Chondrocyte (in vitro differentiated cells): ENCODE data around the gene DEPP1. TPM values are rescaled to one million over a fixed set of nuclear protein-coding genes. Genes with fewer than 3 reads are reported as not detected.

ENCODE experiments used
- DNase-seq: peaks from one replicate; pipeline ENCODE4 v3.0.0; 2021; ENCODE audit warnings: mixed read lengths, low spot score
- H3K27ac Mint-ChIP-seq: one replicate; pipeline ENCODE4 v1.8.0; 2021; ENCODE audit warnings: mild to moderate bottlenecking, moderate library complexity, mixed read lengths; ENCODE audit not compliant: unreplicated experiment
- H3K27me3 Mint-ChIP-seq: 2 replicates; pipeline ENCODE4 v1.8.0; 2021; ENCODE audit warnings: low read depth, mixed read lengths
- H3K36me3 Mint-ChIP-seq: 2 replicates; pipeline ENCODE4 v1.8.0; 2021; ENCODE audit warnings: low read depth, mixed read lengths
- H3K4me1 Mint-ChIP-seq: 2 replicates; pipeline ENCODE4 v1.8.0; 2021; ENCODE audit warnings: low read depth, mild to moderate bottlenecking, mixed read lengths
- H3K4me3 Mint-ChIP-seq: one replicate; pipeline ENCODE4 v1.8.0; 2021; ENCODE audit warnings: mild to moderate bottlenecking, moderate library complexity, mixed read lengths; ENCODE audit not compliant: unreplicated experiment
- H3K9me3 Mint-ChIP-seq: 2 replicates; pipeline ENCODE4 v1.8.0; 2021; ENCODE audit warnings: low read depth, mixed read lengths
- CTCF ChIP-seq: fragments of 200-600 bp; sonication (generic); IDR thresholded peaks from 2 replicates; pipeline ENCODE4 v1.5.0; 2021; ENCODE audit warnings: antibody characterized with exemption, mild to moderate bottlenecking, moderate library complexity
- total RNA-seq: library from RNA; stranded (reverse); gene quantifications from 3 replicates; pipeline ENCODE4 v1.2.1, GENCODE V29; 2021

DEPP1 gene
- total RNA-seq, 1 donor from 2014 or later, result 105 TPM

DNA sequence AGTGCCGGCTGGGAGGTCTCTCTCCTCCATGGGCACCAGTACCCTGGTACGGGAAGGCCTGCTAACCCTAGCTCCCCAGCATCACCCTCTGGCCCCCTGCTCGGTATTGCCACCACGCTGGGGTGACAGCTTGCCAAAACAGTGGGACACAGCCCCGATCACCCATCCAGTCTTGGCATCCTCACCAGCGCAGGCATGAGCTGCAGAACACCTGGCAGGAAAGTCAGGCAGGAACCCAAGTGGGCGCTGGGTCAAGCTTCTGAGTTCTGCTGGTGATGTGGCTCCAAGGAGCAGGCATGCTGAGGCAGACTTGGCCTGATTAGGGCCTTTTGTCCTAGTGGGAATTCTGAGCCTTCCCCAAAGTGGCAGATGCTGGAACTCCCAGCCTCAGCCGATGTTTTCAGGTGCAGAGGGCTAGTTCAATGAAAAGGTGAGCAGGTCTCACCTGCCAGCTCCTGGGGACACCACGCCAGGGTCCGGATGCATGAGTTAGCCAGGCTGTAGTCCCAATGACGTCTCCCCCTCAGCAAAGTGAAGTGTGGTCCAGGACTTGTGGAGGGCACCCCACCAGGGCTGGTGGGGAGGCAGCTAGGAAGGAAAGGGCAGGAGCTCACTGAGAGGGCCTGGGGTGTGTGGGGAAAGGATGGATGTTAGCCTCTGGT lies 13.6 kb upstream of the DEPP1 start:
- DNase-seq, result peak; percentile 84
- no peak for TF ChIP-seq CTCF
- Mint-ChIP-seq H3K27ac (no peak overlapping the region), H3K4me1 (peaks cover 69% of the 10 kb centered on the region), H3K36me3 (peaks cover 17% of the 10 kb centered on the region), H3K4me3 (no peak overlapping the region), H3K27me3 (no peaks in the 10 kb centered on the region), H3K9me3 (no peaks in the 10 kb centered on the region)

GRCh38 chr10:44991571-44991970 lies 13.0 kb upstream of the DEPP1 start:
- DNase-seq, result no peak
- Mint-ChIP-seq H3K36me3 (peaks cover 17% of the 10 kb centered on the region), H3K4me1 (peaks cover 69% of the 10 kb centered on the region), H3K27ac (peak overlapping the region; percentile 66), H3K9me3 (no peaks in the 10 kb centered on the region), H3K27me3 (no peaks in the 10 kb centered on the region), H3K4me3 (no peak overlapping the region)
- TF ChIP-seq CTCF, result no peak

- H3K27ac Mint-ChIP-seq, result no peak overlapping the region
- peak; percentile 68 for DNase-seq
- no peaks in the 10 kb centered on the region for H3K27me3 Mint-ChIP-seq
- H3K4me1 Mint-ChIP-seq, result peaks cover 69% of the 10 kb centered on the region
- H3K4me3 Mint-ChIP-seq, result no peak overlapping the region
- no peak for TF ChIP-seq CTCF
- no peaks in the 10 kb centered on the region for H3K9me3 Mint-ChIP-seq
- H3K36me3 Mint-ChIP-seq, result peaks cover 17% of the 10 kb centered on the region
Observed at GRCh38 chr10:44990965-44991364, 12.4 kb upstream of the DEPP1 start.

DNA sequence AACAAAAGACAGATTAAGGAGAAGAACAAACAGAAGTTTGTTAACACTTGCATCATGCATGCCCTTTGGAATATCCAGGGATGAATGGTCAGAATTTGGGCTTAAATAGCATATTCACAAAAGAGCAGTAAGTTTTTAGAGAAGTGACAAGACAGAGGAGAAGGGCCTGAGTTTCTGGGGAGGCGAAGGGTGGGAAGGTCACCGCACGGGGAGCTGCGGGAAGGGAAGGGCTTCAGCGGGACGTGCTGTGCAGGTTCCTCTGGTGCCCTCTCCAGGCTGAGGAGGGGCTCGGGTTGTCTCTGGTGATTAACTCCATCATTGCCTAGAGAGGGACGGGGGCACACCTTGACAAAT lies 11.7 kb upstream of the DEPP1 start:
- peak; percentile 55 for DNase-seq
- Mint-ChIP-seq H3K27ac (peak overlapping the region; percentile 8), H3K9me3 (no peaks in the 10 kb centered on the region), H3K36me3 (peaks cover 17% of the 10 kb centered on the region), H3K27me3 (no peaks in the 10 kb centered on the region), H3K4me3 (no peak overlapping the region), H3K4me1 (peaks cover 71% of the 10 kb centered on the region)
- peak; percentile 53 for TF ChIP-seq CTCF

- TF ChIP-seq CTCF, result no peak
- no peak overlapping the region for H3K4me3 Mint-ChIP-seq
Observed at GRCh38 chr10:44989597-44990301, 11.1 kb upstream of the DEPP1 start.

More at GRCh38 chr10:44989597-44990301, 11.1 kb upstream of the DEPP1 start:
- Mint-ChIP-seq H3K27ac (peak overlapping the region; percentile 8), H3K27me3 (no peaks in the 10 kb centered on the region), H3K4me1 (peaks cover 71% of the 10 kb centered on the region), H3K9me3 (no peaks in the 10 kb centered on the region), H3K36me3 (peaks cover 17% of the 10 kb centered on the region)
- DNase-seq, result no peak
